ENCODE data around the gene SETD2. TPM values are rescaled to one million over a fixed set of nuclear protein-coding genes. Genes with fewer than 3 reads are reported as not detected.

The SETD2 gene
- total RNA-seq, 1 experiment from 2014 or later: 60.8 TPM

GRCh38 chr3:46992231-46992630, 171.7 kb downstream of the SETD2 start:
- TF ChIP-seq CTCF (conservative IDR thresholded peaks at IDR 0.05): no peak

More at GRCh38 chr3:46992231-46992630, 171.7 kb downstream of the SETD2 start:
- Histone ChIP-seq H3K56ac (ENCODE audit: insufficient read length, low read depth, low read length) (no peak overlapping the region), H3K4me2 (ENCODE audit: insufficient read depth, insufficient read length, low read length) (no peak overlapping the region), H3K4me1 (ENCODE audit: insufficient read depth, low read length) (peaks cover 4% of the 10 kb centered on the region; the same call in 1 of the 2 replicates), H2BK20ac (ENCODE audit: low read depth, low read length, poor library complexity, severe bottlenecking) (no peak overlapping the region), H3K27me3 (ENCODE audit: insufficient read depth, low read length) (no peaks in the 10 kb centered on the region), H4K91ac (ENCODE audit: insufficient read length, low read depth, low read length) (no peak overlapping the region), H3K9me3 (ENCODE audit: control insufficient read depth, low read depth, low read length) (no peaks in the 10 kb centered on the region), H2AK5ac (ENCODE audit: insufficient read length, low read length) (no peak overlapping the region), H3K79me1 (ENCODE audit: insufficient read depth, low read depth, low read length, poor library complexity, severe bottlenecking) (no peaks in the 10 kb centered on the region), H3T11ph (ENCODE audit: low read length) (no peak overlapping the region), H2BK120ac (ENCODE audit: low read depth, low read length, poor library complexity, severe bottlenecking) (no peak overlapping the region), H3K4ac (ENCODE audit: low read depth, low read length) (no peak overlapping the region), H4K20me1 (ENCODE audit: control insufficient read depth, insufficient read depth, insufficient read length) (no peaks in the 10 kb centered on the region), H2BK15ac (ENCODE audit: low read depth, low read length) (no peak overlapping the region), H4K5ac (ENCODE audit: insufficient read length, low read depth, low read length) (no peak overlapping the region), H2BK12ac (ENCODE audit: insufficient read length, low read depth, low read length) (no peak overlapping the region), H3K18ac (ENCODE audit: insufficient read length, low read depth, low read length) (no peak overlapping the region), H3K14ac (ENCODE audit: insufficient read depth, low read length) (no peak overlapping the region), H3K79me2 (ENCODE audit: insufficient read depth, low read length) (no peaks in the 10 kb centered on the region), H3K9ac (ENCODE audit: extremely low read depth, insufficient read length, low read length) (no peak overlapping the region), H3K23me2 (ENCODE audit: insufficient read length, low read depth, low read length, poor library complexity, severe bottlenecking) (no peaks in the 10 kb centered on the region), H3K27ac (ENCODE audit: insufficient read length, low read depth, low read length) (no peak overlapping the region), H2AFZ (ENCODE audit: low read length) (no peak overlapping the region), H2BK5ac (ENCODE audit: insufficient read length, low read length) (no peak overlapping the region), H4K8ac (replicated peaks; ENCODE audit: insufficient read length, low read depth, low read length) (no peak overlapping the region), H3K23ac (ENCODE audit: insufficient read length, low read depth, low read length) (no peak overlapping the region)
- no peak overlapping the region for H3K27ac Mint-ChIP-seq
- H3K4me3 Mint-ChIP-seq: no peak overlapping the region
- no CpG with 5 or more reads among the region's 9 CpGs for whole genome bisulfite sequencing (ENCODE audit: extremely low coverage, insufficient read length, low lambda C conversion rate)
- H3K4me1 Mint-ChIP-seq: peaks cover 21 to 26% of the 10 kb centered on the region in 2 experiments
- H3K9me3 Mint-ChIP-seq: no peaks in the 10 kb centered on the region
- peaks cover 15 to 30% (median 16%) of the 10 kb centered on the region in 3 experiments for H3K36me3 Mint-ChIP-seq (ENCODE audit: insufficient read depth in 1 of 3, low read depth in 3 of 3)
- no peaks in the 10 kb centered on the region for H3K27me3 Mint-ChIP-seq (ENCODE audit: low read depth)
- DNase-seq: no peak

Measured in H9 (cell line).